CD1c-positive myeloid dendritic cell (primary cell): ENCODE results near the gene PUM2.
"Not testable (repeated sequence)": the region's sequence is repeated elsewhere in the genome, so short reads cannot be mapped to it uniquely, and the experiment has no call there.

ENCODE experiments used
- DNase-seq: peaks from one replicate; pipeline ENCODE4 v3.0.0-alpha.2; 2016; ENCODE audit errors: extremely low spot score

Gene PUM2

DNA sequence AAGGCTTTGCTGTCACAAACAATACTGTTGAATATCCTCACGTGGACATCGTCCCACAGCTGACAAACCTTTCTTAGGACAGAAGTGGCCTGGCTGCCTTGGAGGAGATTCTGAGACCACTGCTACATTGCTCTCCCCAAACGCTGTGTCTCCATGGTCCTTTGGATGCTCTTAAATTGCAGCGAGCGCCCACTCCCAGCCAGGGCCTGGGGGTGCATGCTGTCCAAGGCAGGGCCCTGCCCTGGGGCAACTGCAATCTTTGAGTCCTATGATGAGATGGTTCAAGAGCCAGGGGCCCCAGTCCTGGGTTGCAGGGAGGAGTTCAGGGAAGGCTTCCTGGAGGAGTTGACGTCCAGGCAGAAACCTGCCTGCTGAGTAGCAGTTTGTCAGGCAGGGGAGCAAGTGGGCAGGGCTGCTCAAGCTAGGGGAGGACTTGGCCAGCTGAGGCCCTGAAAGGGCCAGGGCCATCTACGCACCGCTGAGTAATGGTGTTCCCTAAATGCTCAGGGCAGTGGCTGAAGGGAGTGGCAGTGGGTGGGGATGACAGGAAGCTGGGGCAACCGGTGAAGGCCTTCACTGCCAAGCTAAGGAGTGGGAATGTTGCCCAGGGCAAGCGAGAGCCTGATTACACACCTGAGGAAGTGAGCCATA is 114.9 kb downstream of the PUM2 start:
- no peak for DNase-seq

DNA sequence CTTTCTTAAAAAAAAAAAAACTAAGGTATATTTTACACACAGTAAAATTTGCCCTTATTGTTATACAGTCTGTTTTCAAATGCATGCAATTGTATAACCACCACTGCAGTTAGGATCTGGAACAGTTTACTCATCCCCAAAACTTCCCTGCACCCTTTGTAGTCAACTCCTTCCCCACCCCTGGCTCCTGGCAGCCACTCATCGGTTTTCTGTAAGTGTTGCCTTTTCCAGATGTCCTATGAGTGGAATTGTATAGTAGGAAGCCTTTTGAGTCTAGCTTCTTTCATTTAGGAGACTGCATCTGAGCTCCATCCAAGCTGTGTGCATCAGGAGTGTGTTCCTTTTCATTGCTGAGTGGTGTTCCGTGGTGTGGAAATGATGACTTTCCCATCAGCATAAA is 116.0 kb downstream of the PUM2 start:
- DNase-seq = not testable (repeated sequence)

DNA sequence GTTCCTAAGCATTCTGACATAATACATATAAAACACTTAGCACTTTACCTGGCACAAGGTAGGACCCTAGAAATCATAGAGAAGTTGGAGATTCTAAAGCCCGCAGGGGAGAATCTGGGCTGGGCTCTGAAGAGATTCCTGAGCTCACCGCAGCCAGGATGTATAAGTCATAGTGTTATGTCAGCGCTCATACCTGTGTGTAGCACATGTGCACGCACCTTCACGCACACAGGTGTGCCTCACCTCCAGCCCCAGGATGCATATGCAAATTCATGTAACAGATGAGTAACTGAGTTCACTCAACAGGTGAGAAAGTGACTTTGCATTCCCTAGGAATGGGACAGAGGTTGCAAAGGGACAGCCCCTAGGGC is 117.8 kb downstream of the PUM2 start:
- DNase-seq = no peak

DNA sequence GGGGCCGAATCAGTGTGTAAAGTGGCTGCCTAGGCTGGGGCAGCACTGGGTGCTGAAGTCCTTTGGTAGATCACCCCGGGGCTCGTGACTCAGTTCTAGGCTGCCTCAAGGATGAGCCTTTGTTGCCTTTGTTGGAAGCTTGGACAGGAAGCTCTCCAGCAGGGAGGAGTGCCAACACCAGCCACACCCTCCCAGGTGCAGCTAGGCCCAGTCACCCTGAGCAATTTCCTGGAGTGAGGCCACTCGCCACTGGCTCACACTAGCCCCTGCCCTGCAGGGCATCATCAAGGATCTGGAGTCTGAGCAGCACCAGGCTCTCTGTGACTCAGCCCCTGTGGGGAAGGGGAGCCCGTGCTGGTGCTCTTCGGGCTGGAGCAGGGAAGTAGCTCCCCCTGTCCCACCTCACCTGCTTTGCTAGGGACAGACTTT is 119.0 kb downstream of the PUM2 start:
- no peak for DNase-seq

DNA sequence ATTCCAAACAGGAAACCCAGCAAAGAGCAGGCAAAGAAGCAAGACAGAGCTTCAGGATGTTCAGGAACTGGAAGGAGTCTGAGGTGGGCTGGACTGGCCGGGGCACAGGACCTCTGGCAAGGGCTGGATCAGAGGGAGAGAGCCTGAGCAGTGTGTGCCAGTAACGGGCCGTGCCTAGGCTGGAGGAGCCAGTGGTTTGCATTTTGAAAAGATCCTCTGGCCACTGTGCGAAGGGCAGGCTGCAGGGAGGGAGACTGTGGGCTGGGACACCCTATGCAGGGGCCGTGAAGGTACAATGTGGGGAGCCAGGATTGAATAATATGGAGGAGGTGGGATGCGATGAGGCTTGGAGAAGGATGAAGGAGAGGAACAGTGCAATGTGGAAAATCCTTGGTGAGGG is 119.5 kb downstream of the PUM2 start:
- no peak for DNase-seq

DNA sequence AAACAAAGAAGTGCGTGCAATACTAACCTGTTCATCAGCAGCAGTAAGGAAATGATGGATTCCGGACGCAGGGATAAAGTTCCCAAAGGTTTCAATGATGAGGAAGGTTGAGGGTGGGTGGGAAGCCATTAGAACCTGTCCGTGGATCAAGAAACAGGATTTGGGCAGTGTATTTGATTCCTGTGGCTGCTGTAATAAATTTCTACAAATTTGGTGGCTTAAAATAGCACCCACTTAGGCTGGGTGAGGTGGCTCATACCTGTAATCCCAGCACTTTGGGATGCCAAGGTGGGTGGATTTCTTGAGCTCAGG is 120.6 kb downstream of the PUM2 start:
- DNase-seq = no peak

DNA sequence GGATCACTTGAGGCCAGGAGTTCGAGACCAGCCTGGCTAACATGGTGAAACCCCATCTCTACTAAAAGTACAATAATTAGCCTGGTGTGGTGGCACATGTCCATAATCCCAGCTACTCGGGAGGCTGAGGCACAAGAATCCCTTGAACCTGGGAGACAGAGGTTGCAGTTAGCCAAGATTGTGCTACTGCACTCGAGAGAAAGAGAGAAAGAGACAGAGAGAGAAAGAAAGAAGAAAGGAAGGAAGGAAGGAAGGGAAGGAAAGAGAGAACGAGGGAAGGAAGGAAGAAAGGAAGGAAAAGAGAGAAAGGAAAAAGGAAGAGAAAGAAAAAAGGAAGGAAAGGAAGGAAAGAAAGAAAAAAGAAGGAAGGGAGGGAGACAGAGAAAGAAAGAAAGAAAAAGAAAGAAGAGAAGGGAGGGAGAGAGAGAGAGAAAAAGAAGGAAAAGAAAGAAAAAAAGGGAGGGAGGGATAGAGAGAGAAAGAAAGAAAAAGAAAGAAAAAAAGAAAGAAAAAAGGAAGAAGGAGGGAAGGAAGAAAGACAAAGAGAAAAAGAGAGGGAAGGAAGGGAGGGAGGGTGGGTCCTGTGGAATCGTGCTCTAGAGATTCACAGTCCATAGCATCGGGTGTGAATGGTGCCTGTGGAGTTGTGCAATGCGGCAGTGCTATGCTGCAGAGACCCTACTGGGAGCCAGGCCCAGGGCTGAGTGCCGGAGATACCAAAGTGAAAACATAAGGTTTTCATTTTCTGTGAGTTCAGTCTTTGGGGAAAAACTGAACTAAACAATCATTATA is 121.1 kb downstream of the PUM2 start:
- DNase-seq = no peak

DNA sequence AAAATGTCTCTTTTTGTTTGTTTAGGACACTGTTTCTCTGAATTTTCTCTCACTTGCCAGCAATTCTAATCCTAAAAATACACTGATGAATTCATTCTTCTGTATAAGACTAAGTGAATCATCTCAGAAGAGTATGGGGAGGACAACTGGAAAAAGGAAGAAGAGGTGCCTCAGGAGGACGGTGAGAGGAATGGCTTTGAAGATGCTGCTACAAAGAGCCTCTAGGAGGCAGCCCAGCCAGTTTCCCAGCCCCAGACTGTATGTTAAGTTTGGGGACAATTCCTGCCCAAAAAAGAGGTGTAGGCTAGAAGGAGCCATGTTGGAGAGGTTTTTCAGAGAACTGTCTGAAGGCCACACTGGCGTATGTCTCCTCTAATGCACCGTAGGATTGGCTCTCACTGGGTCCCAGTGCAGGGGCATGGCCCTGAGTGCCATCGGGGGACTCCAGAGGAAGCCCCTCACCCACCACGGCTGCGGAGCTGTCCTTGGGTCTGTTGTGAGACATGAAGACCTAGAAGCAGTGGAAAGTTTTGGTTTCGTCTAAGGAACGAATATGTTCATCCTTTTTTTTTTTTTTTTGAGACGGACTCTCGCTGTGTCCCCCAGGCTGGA is 122.6 kb downstream of the PUM2 start:
- DNase-seq = no peak

DNA sequence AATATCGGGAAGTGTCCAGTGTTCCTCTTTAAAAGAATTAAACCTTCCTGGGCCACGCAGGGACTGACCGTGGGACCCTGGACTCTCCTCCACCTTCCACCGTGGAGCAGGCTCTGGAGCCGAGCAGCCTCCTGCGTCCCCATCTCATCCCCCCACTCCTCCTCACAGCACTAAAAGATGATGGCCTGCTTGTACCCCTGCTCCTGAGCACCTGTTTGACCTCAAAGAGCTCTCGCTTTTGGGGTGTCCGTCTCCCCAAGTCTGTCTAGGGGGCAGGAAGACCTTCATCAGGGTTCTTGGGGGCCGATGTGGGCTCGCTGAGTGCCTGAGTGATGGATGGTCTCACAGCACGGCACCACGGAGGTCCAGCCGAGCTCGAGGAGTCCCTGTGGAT is 124.5 kb downstream of the PUM2 start:
- no peak for DNase-seq

DNA sequence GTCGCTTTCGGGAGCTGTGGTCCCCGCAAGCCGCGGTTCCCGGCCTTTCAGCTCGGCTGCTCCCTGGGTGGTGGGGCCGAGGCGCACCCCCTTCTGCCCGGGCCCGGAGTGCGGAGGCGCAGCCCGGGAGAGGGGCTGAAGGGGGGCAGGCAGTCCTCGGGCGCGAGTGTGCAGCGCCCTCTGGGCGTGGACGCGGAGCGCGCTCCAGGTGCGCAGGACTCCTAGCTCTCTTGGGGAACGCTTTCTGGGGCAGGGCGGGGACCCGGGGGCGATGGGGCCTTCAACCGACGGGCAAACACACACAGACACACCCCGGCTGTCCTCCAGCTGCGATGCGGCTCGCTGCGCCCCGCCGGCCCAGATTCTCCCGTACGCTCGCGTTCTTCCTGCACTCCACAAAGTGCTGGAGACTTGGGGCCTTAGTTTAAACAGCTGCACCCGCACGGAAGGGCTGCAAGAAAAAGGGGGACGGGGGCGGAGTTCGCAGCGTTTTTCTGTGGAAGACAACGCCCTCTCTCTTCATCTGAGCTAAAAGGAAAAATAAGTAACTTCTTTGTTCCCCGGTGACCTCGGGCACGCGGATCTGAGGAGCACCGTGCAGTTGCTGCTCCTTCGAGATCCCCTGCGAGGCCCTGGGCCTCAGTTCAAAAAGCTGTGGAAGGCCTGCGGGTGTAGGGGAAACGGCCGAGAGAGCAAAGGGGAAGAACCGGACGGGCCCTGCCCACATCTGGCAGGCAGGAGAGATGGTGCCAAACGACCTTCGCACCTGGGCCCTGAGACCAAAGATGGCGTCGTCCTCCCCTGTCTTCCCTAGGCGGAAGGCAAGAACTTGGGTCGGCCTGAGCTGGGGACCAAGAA is 125.1 kb downstream of the PUM2 start:
- peak; percentile 27 for DNase-seq

DNA sequence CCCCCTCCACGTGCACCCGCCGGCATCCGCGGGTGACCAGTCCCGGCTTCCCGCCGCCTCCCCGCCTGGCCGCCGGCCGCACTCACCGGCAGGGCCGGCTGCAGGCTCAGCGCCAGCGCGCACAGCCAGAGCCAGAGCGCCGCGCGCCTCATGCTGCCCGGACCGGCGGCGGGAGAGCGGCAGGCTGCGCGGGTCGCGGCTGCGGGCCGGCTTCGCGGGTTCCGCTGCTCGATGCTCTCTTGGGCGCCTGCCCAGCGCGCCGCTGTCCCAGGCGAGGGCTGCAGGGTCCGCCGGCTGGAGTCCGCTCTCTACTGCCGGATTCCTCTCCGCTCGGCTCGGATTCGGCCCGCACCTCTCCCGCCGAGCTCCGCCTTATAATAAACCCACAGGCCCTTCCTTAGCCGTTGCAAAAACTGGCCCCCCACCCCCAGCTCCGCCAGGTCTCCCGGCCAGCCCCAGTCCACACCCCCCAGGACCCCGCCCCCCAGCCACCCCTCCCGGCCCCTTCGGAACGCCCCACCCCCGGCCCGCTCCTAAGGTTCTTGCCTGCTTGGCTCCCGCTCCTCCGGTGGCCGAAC is 125.8 kb downstream of the PUM2 start, which contains the start of gene SDC1:
Gene SDC1 (minus strand): TSS at position 415 of the 578 bp plus-strand sequence. CDS start 263 bp downstream, at position 152.
- DNase-seq = peak; percentile 12

DNA sequence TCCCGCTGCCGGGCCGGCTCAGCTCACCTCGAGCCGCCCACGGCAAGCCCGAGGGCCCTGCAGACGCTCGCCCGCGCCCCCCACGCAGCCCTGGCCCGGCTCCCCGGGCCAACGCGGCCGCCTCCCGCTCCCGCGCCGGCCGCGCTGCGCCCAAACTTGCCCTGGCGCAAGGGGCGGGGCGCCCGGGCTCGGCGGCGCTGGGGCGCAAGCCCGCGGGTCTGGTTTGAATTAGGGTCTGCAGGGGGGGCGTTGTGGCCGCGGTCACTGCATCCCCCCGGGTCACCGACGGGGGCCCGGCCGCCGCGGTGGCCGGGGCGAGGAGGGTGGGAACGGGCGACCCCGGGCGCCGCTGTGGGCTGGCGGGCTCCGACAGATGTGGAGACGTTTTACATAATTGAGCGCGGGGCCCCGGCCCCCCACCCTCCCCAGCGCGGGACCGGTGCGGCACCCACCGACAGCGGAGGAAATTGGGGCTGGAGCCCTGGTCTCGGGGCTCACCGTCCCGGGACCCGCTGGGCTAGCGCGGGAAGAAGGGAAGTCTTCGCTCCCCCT is 126.4 kb downstream of the PUM2 start:
- DNase-seq = peak; percentile 29

DNA sequence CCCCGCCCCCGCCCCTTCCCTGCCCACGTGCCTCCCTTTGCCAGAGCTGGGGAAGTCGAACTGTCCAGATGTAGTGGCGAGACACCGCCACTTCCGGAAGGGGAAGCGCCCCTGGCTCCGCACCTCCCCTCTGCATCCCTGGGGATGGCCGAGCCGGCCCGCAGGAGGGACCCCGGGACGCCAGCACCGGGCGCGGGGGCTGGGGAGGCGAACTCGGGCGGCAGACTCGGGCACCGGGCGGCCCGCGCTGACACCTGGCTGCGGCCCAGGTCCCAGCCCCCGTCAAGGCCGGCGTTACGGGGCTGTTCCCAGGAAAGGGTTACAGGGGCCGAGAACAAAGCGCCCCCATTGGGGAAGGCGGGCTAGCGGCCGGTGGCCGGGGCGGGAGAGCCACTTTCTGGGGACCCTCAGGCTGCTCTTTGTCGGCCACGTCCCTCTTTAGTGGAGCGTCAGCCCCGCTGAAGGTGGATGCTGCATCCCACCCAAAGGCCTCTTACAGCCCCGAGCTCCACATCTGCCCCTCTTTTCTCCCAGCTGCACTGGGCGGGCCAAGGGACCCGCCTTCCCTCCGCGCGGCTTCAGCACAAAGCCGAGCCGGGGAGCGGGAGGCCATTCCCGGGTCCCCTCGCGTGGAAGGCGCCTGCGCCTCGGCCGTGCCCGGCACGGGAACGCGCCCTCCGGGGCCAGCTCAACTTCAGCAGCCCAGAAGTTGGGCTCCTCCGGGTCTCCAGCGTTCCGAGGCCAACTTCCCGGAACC is 127.1 kb downstream of the PUM2 start:
- DNase-seq = peak; percentile 9

DNA sequence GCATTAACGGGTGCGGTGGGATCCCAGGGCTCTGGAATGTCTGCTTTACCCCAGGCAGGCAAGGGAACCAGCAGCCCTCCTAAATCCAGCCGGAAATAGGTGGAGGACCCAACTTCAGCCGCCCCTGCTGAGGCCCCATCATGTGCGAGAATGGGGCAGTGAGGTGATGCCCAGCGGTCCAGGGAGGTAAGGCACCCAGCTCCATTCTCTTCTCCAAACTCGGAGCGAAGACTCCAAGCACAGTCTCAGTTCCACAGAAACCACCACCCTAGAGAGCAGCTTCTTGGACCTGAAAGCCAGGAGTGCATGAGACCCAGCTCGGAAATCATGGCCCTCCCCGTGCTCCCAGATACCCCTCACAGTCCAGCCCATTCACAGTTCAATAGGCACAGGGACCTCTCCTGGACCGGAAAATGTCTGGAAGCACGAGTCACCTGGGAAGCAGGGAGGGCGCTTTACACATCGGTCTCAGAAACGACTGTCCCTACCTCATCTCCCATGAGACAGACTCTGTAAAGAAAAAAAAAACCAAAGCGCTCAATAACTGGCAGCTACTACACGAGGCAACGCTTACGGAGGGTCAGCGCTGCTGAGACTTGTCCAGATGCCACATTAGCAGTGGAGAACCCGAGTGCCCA is 127.8 kb downstream of the PUM2 start:
- no peak for DNase-seq

DNA sequence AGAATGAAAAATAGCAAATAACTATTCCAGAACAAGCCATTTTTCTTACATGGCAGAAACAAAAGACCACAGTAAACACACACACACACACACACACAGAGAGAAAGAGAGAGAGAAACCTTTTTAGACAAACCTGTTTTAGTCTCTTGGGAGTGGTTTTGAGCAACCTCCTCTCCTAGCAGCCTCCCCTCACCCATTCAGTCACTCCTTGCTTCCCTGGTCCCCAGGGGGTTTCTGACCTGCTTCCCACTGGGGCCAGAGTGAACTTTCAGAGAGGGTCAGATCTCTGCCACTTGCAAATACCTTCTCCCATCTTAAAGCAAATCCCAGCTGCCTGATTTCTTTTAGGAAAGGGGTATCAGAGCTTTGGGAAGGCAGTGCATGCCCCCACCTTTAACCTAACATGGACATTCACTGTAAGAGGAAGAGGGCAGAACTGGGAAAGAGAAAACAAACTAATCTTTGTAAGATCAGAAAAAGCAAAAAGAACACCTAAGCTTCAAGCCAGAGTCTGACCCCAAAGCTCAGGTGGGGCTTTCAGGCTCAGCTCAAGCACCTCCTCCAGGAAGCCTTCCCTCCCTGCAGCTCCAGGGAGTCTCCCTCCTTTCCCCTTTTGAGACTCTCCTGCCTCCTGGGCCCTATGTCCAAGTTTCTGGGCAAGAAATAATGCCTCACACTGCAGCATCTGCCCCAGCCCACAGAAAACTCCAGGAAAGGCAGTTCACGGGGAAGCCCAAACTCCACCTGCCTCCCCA is 128.5 kb downstream of the PUM2 start:
- no peak for DNase-seq

DNA sequence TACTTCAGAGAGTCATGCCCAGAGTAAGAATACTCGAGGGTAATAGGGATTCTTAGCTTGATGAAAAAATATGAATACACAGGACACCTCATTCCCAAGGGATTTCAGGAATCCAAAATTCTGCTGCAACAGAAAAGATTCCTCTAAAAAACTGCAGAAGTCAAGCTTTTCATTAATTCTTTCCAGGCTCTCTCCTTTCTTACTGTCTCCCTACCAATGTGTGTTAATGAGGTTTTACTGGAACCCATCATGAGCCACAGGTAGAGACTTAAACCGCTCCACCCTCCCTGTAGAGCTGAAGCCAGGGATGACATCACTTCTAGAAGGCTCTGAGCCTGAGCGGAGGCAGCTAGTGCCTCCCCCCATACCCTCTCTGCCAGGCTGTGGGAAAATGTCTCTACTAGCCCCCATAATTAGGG is 129.1 kb downstream of the PUM2 start:
- DNase-seq = no peak

DNA sequence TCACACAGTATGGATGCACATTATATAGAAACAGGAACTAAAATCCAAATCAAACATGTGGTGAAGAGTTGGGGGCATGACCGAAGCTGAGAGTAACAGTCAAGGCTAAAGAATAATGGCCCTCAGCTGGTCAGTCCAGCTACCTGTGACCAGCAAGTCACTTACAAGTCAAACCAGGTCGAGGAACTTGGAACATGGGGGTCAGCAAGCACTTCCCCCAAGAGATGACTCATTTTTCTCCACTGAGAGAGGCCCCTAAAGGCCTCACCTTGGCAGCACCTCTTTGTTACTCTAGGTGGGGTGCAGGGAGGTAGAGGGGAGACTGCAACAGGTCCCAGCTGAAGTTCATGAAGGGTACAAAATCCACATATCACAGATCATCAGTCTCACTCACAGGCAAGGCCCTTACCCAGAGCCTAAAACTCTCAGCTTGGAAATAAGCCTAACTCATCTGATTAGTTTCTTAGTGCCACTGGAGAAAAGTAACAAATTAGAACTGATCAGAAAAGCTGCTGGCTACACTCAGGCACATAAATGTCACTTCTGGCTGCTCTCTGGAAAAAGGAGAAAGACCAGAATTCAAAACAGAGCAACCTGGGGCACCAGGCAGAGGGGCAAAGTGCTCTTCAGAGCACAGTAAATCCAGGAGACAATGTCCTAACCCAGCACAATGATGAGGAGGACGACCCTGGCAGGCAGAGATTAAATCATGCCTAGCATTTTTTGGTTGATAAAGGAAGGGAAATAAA is 129.7 kb downstream of the PUM2 start:
- DNase-seq = no peak

DNA sequence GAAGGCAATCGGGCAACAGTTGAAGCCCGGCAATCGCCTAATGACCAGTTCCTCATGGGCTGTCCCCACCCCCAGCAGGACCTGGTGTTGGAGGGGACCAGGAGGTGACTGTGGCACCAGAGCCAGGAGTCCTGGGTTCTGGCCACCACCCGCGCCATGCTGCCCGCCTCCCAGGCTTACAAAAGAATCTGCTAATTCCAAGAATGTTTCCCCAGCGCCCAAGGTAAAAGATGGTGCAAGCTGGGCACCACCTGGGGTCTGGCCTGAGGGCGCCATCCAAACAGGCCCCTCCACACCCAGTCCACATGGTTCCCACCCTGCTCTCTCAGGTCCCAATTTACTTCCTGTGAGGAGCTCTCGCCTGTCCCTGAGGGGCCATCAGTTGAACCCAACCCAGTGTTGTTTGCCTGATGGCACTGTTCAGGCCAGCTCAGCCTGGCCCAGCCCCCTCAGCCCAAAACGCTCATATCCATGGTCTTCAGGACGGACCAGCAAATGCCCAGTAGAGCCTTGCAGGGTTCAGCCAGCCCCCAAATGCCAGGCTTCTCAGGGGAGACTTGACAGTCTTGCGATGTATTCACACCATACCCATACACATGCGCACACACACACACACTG is 130.8 kb downstream of the PUM2 start:
- no peak for DNase-seq
